ENCODE results near the gene SV2C.

Gene SV2C

GRCh38 chr5:76384189-76384588, 301.0 kb downstream of the SV2C start:
- no peak for DNase-seq (ENCODE audit: low read depth)

GRCh38 chr5:76384705-76385104, 301.5 kb downstream of the SV2C start:
- DNase-seq (ENCODE audit: low read depth) = no peak

- no peak for DNase-seq (ENCODE audit: low read depth)
Observed at GRCh38 chr5:76385540-76385939, 302.4 kb downstream of the SV2C start.

GRCh38 chr5:76386360-76386759, 303.2 kb downstream of the SV2C start:
- no peak for DNase-seq (ENCODE audit: low read depth)

- no peak for DNase-seq (ENCODE audit: low read depth)
Observed at GRCh38 chr5:76388236-76388635, 305.1 kb downstream of the SV2C start.

GRCh38 chr5:76388791-76389512, 305.8 kb downstream of the SV2C start:
- no peak for DNase-seq (ENCODE audit: low read depth)

- no peak for DNase-seq (ENCODE audit: low read depth)
Observed at GRCh38 chr5:76389513-76390154, 306.5 kb downstream of the SV2C start.

- DNase-seq (ENCODE audit: low read depth) = no peak
Observed at GRCh38 chr5:76391014-76391413, 307.8 kb downstream of the SV2C start.

GRCh38 chr5:76393035-76393680, 310.0 kb downstream of the SV2C start:
- DNase-seq (ENCODE audit: low read depth) = no peak

- DNase-seq (ENCODE audit: low read depth) = no peak
Observed at GRCh38 chr5:76397200-76397599, 314.0 kb downstream of the SV2C start.

GRCh38 chr5:76399268-76399667, 316.1 kb downstream of the SV2C start:
- DNase-seq (ENCODE audit: low read depth) = no peak

- DNase-seq (ENCODE audit: low read depth) = no peak
Observed at GRCh38 chr5:76400466-76400865, 317.3 kb downstream of the SV2C start.

GRCh38 chr5:76401801-76402250, 318.6 kb downstream of the SV2C start:
- no peak for DNase-seq (ENCODE audit: low read depth)

GRCh38 chr5:76402251-76402885, 319.2 kb downstream of the SV2C start:
- DNase-seq (ENCODE audit: low read depth) = peak; percentile 87

- peak; percentile 78 for DNase-seq (ENCODE audit: low read depth)
Observed at GRCh38 chr5:76402886-76403765, 319.9 kb downstream of the SV2C start, which contains the start of gene IQGAP2. TSS of gene IQGAP2 (plus strand) at chr5:76403285. CDS start at chr5:76403546, 261 bp downstream.
